Coronary artery (tissue), 2 donors: Measurements from ENCODE around the gene SVIP.

ENCODE experiments used
- DNase-seq: peaks from one replicate; pipeline ENCODE4 v3.0.0-alpha.2; 2017; ENCODE audit warnings: low spot score
- H3K27ac ChIP-seq, 2 donors: fragments of 200-600 bp; sonication (generic); one replicate each; pipeline ENCODE4 v1.5.1; 2016 to 2019
- H3K4me3 ChIP-seq: fragments of 200-600 bp; sonication (generic); 2 replicates; pipeline ENCODE4 v1.5.1; 2016; ENCODE audit warnings: mild to moderate bottlenecking, moderate library complexity
- TF ChIP-seq, protein P1 (sequence below): fragments of 200-600 bp; sonication (generic); IDR thresholded peaks from one replicate; pipeline ENCODE4 v1.5.1; 2019; ENCODE audit warnings: antibody characterized with exemption

SVIP gene

GRCh38 chr11:22779850-22780249 is 49.8 kb downstream of the SVIP start:
- no peak for DNase-seq
- Histone ChIP-seq H3K4me3 (no peak overlapping the region), H3K27ac (no peak overlapping the region)
- TF ChIP-seq, protein P1, sequence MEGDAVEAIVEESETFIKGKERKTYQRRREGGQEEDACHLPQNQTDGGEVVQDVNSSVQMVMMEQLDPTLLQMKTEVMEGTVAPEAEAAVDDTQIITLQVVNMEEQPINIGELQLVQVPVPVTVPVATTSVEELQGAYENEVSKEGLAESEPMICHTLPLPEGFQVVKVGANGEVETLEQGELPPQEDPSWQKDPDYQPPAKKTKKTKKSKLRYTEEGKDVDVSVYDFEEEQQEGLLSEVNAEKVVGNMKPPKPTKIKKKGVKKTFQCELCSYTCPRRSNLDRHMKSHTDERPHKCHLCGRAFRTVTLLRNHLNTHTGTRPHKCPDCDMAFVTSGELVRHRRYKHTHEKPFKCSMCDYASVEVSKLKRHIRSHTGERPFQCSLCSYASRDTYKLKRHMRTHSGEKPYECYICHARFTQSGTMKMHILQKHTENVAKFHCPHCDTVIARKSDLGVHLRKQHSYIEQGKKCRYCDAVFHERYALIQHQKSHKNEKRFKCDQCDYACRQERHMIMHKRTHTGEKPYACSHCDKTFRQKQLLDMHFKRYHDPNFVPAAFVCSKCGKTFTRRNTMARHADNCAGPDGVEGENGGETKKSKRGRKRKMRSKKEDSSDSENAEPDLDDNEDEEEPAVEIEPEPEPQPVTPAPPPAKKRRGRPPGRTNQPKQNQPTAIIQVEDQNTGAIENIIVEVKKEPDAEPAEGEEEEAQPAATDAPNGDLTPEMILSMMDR = no peak

DNA sequence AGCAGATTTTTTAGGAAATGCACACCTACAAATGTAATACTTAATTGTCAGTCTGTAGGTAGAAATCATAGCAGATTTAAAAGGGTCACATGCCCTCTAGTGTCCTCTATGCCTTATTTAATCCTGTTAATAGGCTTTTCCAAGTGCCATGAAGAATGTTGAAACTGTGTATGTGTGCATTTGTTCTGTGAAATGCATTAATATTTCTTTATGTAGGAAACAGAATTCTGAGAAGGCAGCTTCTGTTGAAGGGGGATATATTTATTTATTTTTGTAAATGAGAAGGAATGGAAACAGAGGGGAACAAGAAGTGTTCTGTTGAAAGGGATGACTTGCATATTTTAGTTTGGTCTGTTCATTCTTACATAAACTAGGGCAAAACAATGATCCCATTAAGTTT is 51.0 kb downstream of the SVIP start:
- TF ChIP-seq, protein P1 = no peak
- Histone ChIP-seq H3K4me3 (no peak overlapping the region), H3K27ac (no peak overlapping the region)
- DNase-seq = no peak

DNA sequence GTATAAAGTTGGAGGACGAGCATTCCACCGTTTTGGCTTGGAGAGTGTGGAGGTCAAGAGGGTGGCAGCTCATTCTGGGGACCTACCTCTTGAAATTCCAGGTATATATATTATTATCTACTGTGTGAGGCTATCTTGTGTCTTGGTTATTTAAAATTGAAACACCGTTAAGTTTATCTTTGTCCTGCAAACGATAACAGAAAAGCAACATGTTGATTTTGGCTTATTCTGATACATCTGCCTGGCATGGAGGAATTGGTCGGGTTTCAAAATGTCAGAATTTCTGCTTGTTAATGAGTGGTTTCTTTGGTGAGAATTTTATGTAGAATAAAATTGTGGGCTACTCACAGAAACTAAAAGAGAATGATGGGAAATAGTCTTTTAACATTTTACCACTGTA is 54.4 kb downstream of the SVIP start:
- no peak for DNase-seq
- no peak overlapping the region for H3K27ac ChIP-seq
- TF ChIP-seq, protein P1 = no peak
- H3K4me3 ChIP-seq = no peak overlapping the region

DNA sequence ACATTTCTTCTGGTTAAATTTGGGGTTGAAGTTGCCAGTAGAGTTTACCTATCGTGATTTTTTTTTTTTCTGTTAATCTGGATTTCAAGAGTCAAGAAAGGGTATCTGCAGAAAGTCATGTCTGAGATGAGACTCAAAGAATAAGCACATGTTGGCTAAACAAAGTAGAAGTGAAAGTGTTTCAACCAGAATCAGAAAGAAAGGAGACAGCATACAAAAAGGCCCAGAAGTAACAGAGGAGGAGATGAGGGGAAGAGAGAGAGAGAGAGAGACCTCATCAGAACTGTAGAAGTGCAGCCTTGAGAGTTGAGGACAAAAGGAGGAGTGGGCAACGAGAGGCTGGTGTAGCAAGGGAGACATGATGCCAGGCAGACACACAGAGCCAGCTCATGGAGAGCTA is 54.9 kb downstream of the SVIP start:
- H3K27ac ChIP-seq = no peak overlapping the region
- no peak overlapping the region for H3K4me3 ChIP-seq
- DNase-seq = no peak
- TF ChIP-seq, protein P1 = no peak

DNA sequence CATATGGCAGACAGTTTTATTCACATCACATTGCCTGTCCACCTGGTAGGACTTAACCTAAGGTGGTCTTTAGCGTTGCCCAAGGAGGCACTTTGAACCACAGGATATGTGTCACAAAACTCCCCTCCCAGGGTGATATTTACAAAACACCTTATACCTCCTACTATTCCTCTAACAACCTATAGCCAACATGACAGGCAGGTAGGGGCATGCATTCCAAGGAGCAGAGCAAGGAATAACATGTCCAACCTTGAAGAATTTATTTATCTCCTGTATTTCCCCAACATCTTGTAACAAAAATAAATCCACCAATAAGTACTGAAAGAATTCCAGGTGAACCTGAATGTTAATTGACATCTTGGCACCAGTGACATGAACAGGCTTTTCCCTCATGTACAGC is 60.5 kb downstream of the SVIP start:
- no peak overlapping the region for H3K4me3 ChIP-seq
- H3K27ac ChIP-seq = no peak overlapping the region
- no peak for DNase-seq
- TF ChIP-seq, protein P1 = no peak
